H1 (cell line): ENCODE data around the gene ANXA6. TPM values are rescaled to one million over a fixed set of nuclear protein-coding genes. Genes with fewer than 3 reads are reported as not detected.

Experiments
- CTCF ChIA-PET: fragments of 300-600 bp; sonication (Branson Sonifier 250); formaldehyde crosslinking; loops from one replicate; lab custom pipeline; 2021; ENCODE audit not compliant: partially characterized antibody; lab: Charles Lee
- POLR2A ChIA-PET: fragments of 300-600 bp; sonication (Branson Sonifier 250); formaldehyde crosslinking; loops from one replicate; lab custom pipeline; 2021; ENCODE audit warnings: inconsistent platforms; ENCODE audit not compliant: partially characterized antibody; lab: Charles Lee
- DNase-seq, 2 experiments: peaks; one replicate each; pipeline versions ENCODE4 v3.0.0 to v3.0.0-alpha.2; 2010 to 2022; ENCODE audit warnings: low spot score in 2 of 2, low read depth in 1 of 2, mixed read lengths in 1 of 2
- FAIRE-seq: peaks from 2 replicates; lab custom pipeline; 2011; peaks lifted over from hg19 to GRCh38; lab: Jason Lieb, UNC
- H2AFZ ChIP-seq: 2 replicates; pipeline ENCODE4 v1.8.1; 2012; ENCODE audit warnings: low read length, inconsistent platforms
- H2AK5ac ChIP-seq: 2 replicates; pipeline ENCODE4 v1.6.1; 2013; ENCODE audit warnings: low read depth, low read length
- H2BK120ac ChIP-seq: replicated peaks from 2 replicates; pipeline ENCODE3; 2013; ENCODE audit warnings: low read depth, low read length, inconsistent platforms
- H2BK12ac ChIP-seq: 2 replicates; pipeline ENCODE4 v1.6.1; 2013; ENCODE audit warnings: low read depth, low read length
- H2BK15ac ChIP-seq: 2 replicates; pipeline ENCODE4 v1.6.1; 2013; ENCODE audit warnings: low read length
- H2BK20ac ChIP-seq: 2 replicates; pipeline ENCODE4 v1.6.1; 2013; ENCODE audit warnings: low read length
- H2BK5ac ChIP-seq: 2 replicates; pipeline ENCODE4 v1.6.1; 2013; ENCODE audit warnings: low read depth, low read length
- H3K14ac ChIP-seq: 2 replicates; pipeline ENCODE4 v1.6.1; 2013; ENCODE audit warnings: inconsistent platforms; ENCODE audit not compliant: insufficient read length
- H3K18ac ChIP-seq: 2 replicates; pipeline ENCODE4 v1.6.1; 2013; ENCODE audit warnings: low read length; ENCODE audit errors: extremely low read depth
- H3K23ac ChIP-seq: 2 replicates; pipeline ENCODE4 v1.6.1; 2013; ENCODE audit warnings: inconsistent platforms; ENCODE audit not compliant: insufficient read length
- H3K23me2 ChIP-seq: 2 replicates; pipeline ENCODE4 v1.6.1; 2013; ENCODE audit warnings: low read depth, low read length
- H3K27ac ChIP-seq: 2 replicates; pipeline ENCODE4 v1.6.1; 2011; ENCODE audit warnings: low read depth, low read length, inconsistent platforms
- H3K27me3 ChIP-seq, 4 experiments: replicated peaks in 1 of 4; 1 replicate in 1 of 4; 2 replicates in 3 of 4; pipeline versions ENCODE4 v1.6.1 to v1.8.1; 2011 to 2013; ENCODE audit warnings: low read length in 3 of 4, mild to moderate bottlenecking in 3 of 4, inconsistent platforms in 2 of 4, mixed read lengths in 2 of 4, moderate library complexity in 1 of 4; ENCODE audit not compliant: control insufficient read depth in 3 of 4, insufficient read depth in 3 of 4; ENCODE audit errors: extremely low read depth in 1 of 4
- H3K36me3 ChIP-seq, 4 experiments: 2 replicates each; pipeline versions ENCODE4 v1.6.1 to v1.8.1; 2011 to 2013; ENCODE audit warnings: mild to moderate bottlenecking in 4 of 4, low read length in 3 of 4, moderate library complexity in 2 of 4, control low read depth in 1 of 4, inconsistent platforms in 1 of 4; ENCODE audit not compliant: insufficient read depth in 4 of 4, control insufficient read depth in 2 of 4
- H3K4ac ChIP-seq: replicated peaks from 2 replicates; pipeline ENCODE3; 2013; ENCODE audit warnings: low read length, low read depth, mixed read lengths, inconsistent platforms; ENCODE audit not compliant: insufficient read length
- H3K4me1 ChIP-seq, 4 experiments: replicated peaks in 1 of 4; 1 replicate in 1 of 4; 2 replicates in 3 of 4; pipeline versions ENCODE4 v1.6.1 to v1.8.1; 2011 to 2013; ENCODE audit warnings: low read length in 3 of 4, inconsistent platforms in 2 of 4, mixed read lengths in 1 of 4; ENCODE audit not compliant: insufficient read depth in 4 of 4, control insufficient read depth in 3 of 4
- H3K4me2 ChIP-seq, 2 experiments: 2 replicates each; pipeline versions ENCODE4 v1.6.1 to v1.8.1; 2011 to 2013; ENCODE audit warnings: low read depth in 2 of 2, low read length in 2 of 2, control low read depth in 1 of 2, inconsistent platforms in 1 of 2, mild to moderate bottlenecking in 1 of 2; ENCODE audit not compliant: insufficient read depth in 1 of 2
- H3K4me3 ChIP-seq, 4 experiments: fragments of 200-600, 300-600 bp in 1 of 4; sonication (generic), shearing (Covaris generic), sonication (Bioruptor Twin) in 1 of 4; 2 replicates each; pipeline versions ENCODE4 v1.5.1 to v1.8.1; 2011 to 2016; ENCODE audit warnings: low read length in 4 of 4, low read depth in 3 of 4, control low read depth in 2 of 4, inconsistent platforms in 2 of 4, mild to moderate bottlenecking in 2 of 4, mixed read lengths in 1 of 4, moderate library complexity in 1 of 4; ENCODE audit not compliant: insufficient read depth in 2 of 4; ENCODE audit errors: extremely low read depth in 1 of 4
- H3K56ac ChIP-seq: replicated peaks from 2 replicates; pipeline ENCODE3; 2013; ENCODE audit warnings: low read depth, mild to moderate bottlenecking, mixed read lengths, low read length, inconsistent platforms; ENCODE audit not compliant: insufficient read length
- H3K79me1 ChIP-seq: 2 replicates; pipeline ENCODE4 v1.6.1; 2013; ENCODE audit warnings: low read depth, low read length, control low read depth
- H3K79me2 ChIP-seq, 2 experiments: 2 replicates each; pipeline versions ENCODE4 v1.6.1 to v1.8.1; 2012 to 2013; ENCODE audit warnings: low read length in 2 of 2, mild to moderate bottlenecking in 2 of 2, inconsistent platforms in 1 of 2; ENCODE audit not compliant: insufficient read depth in 2 of 2, control insufficient read depth in 1 of 2
- H3K9ac ChIP-seq, 4 experiments: replicated peaks in 1 of 4; 1 replicate in 1 of 4; 2 replicates in 3 of 4; pipeline versions ENCODE4 v1.6.1 to v1.8.1; 2011 to 2013; ENCODE audit warnings: low read depth in 3 of 4, low read length in 3 of 4, control low read depth in 2 of 4, mild to moderate bottlenecking in 2 of 4, moderate library complexity in 2 of 4, inconsistent platforms in 1 of 4; ENCODE audit errors: extremely low read depth in 1 of 4
- H3K9me3 ChIP-seq, 2 experiments: 2 replicates each; pipeline versions ENCODE4 v1.6.1 to v1.8.1; 2012 to 2013; ENCODE audit warnings: mild to moderate bottlenecking in 2 of 2, moderate library complexity in 2 of 2, control low read depth in 1 of 2, inconsistent platforms in 1 of 2, low read depth in 1 of 2, low read length in 1 of 2, mixed read lengths in 1 of 2; ENCODE audit not compliant: insufficient read depth in 2 of 2
- H4K20me1 ChIP-seq, 2 experiments: replicated peaks in 1 of 2; 2 replicates each; pipeline versions ENCODE3 to v1.8.1; 2011 to 2013; ENCODE audit warnings: inconsistent platforms in 2 of 2, low read length in 2 of 2, mild to moderate bottlenecking in 1 of 2; ENCODE audit not compliant: insufficient read depth in 2 of 2, control insufficient read depth in 1 of 2
- H4K5ac ChIP-seq: 2 replicates; pipeline ENCODE4 v1.6.1; 2013; ENCODE audit warnings: low read length, low read depth, mixed read lengths, inconsistent platforms; ENCODE audit not compliant: insufficient read length
- H4K8ac ChIP-seq: 2 replicates; pipeline ENCODE4 v1.8.0; 2013; ENCODE audit warnings: mild to moderate bottlenecking, moderate library complexity, low read length, inconsistent platforms; ENCODE audit not compliant: insufficient read depth; ENCODE audit errors: extremely low read depth
- H4K91ac ChIP-seq: replicated peaks from 2 replicates; pipeline ENCODE3; 2013; ENCODE audit warnings: low read length, mixed read lengths, inconsistent platforms; ENCODE audit not compliant: insufficient read length
- BACH1 ChIP-seq: IDR thresholded peaks from 2 replicates; pipeline ENCODE4 v1.6.1; 2012; ENCODE audit warnings: low read length, improper control_type of control experiment
- BCL11A ChIP-seq, 2 experiments: IDR thresholded peaks; one replicate each; pipeline ENCODE4 v1.6.1; 2011; ENCODE audit warnings: low read depth in 2 of 2, low read length in 2 of 2, mild to moderate bottlenecking in 2 of 2
- CTBP2 ChIP-seq: IDR thresholded peaks from 2 replicates; pipeline ENCODE4 v1.7.0; 2011; ENCODE audit warnings: borderline replicate concordance, mild to moderate bottlenecking, moderate library complexity, mixed read lengths, low read length; ENCODE audit not compliant: insufficient read depth, insufficient read length
- GTF2F1 ChIP-seq: IDR thresholded peaks from 2 replicates; pipeline ENCODE4 v1.6.1; 2012; ENCODE audit warnings: low read depth, low read length, improper control_type of control experiment, borderline replicate concordance
- KDM5A ChIP-seq: fragments of 200-600 bp; IDR thresholded peaks from 2 replicates; pipeline ENCODE4 v1.7.1; 2012; ENCODE audit warnings: mild to moderate bottlenecking, low read length, inconsistent platforms, mixed read lengths
- PHF8 ChIP-seq: fragments of 200-600 bp; sonication (generic); conservative IDR thresholded peaks from 2 replicates; pipeline ENCODE4 v1.7.1; 2012; ENCODE audit warnings: low read depth, mild to moderate bottlenecking, inconsistent platforms, low read length, moderate library complexity
- POLR2A ChIP-seq, 2 experiments: IDR thresholded peaks; 1 replicate in 1 of 2; 2 replicates in 1 of 2; pipeline ENCODE4 v1.6.1; 2011; ENCODE audit warnings: low read depth in 2 of 2, low read length in 2 of 2, mild to moderate bottlenecking in 2 of 2; ENCODE audit errors: control extremely low read depth in 1 of 2
- RXRA ChIP-seq: IDR thresholded peaks from 2 replicates; pipeline ENCODE4 v1.6.1; 2011; ENCODE audit warnings: low read depth, mild to moderate bottlenecking, low read length, moderate library complexity; ENCODE audit not compliant: insufficient read depth
- SIN3A ChIP-seq, 2 experiments: IDR thresholded peaks in 1 of 2; conservative IDR thresholded peaks in 1 of 2; 2 replicates each; pipeline ENCODE4 v1.6.1; 2011 to 2012; ENCODE audit warnings: low read length in 2 of 2, improper control_type of control experiment in 1 of 2, low read depth in 1 of 2, mild to moderate bottlenecking in 1 of 2
- SIX5 ChIP-seq: IDR thresholded peaks from 2 replicates; pipeline ENCODE4 v1.6.1; 2011; ENCODE audit warnings: mild to moderate bottlenecking, low read depth, low read length
- SP2 ChIP-seq: IDR thresholded peaks from 2 replicates; pipeline ENCODE4 v1.6.1; 2012; ENCODE audit warnings: mild to moderate bottlenecking, low read length, inconsistent platforms
- TAF1 ChIP-seq: IDR thresholded peaks from 2 replicates; pipeline ENCODE4 v1.6.1; 2011; ENCODE audit warnings: mild to moderate bottlenecking, low read depth, low read length
- TBP ChIP-seq: IDR thresholded peaks from 2 replicates; pipeline ENCODE4 v1.6.1; 2011; ENCODE audit warnings: low read depth, low read length, improper control_type of control experiment
- ZNF274 ChIP-seq: IDR thresholded peaks from 2 replicates; pipeline ENCODE4 v1.7.0; 2012; ENCODE audit warnings: low read length, borderline replicate concordance; ENCODE audit errors: extremely low read depth
- WGBS, 2 experiments: shearing (Covaris generic) in 1 of 2; methylation state at CpG; one replicate each; pipeline versions ENCODE4 v1.1.6 to v1.1.7; 2013 to 2015; ENCODE audit warnings: low lambda C conversion rate in 2 of 2, mixed read lengths in 2 of 2, inconsistent platforms in 1 of 2, low coverage in 1 of 2, missing lambda C conversion rate in 1 of 2; ENCODE audit not compliant: insufficient replicate concordance in 2 of 2, insufficient coverage in 1 of 2, insufficient read length in 1 of 2; ENCODE audit errors: extremely low coverage in 1 of 2, missing lambda C conversion rate in 1 of 2; 5-methylcytosine and 5-hydroxymethylcytosine counted together
- polyA plus RNA-seq, 7 experiments: library from polyadenylated mRNA; depleted of rRNA in 3 of 7; stranded (reverse) in 5 of 7; unstranded in 2 of 7; fragments of >200 nt in 5 of 7; fragments of 200-250 nt in 2 of 7; gene quantifications; 1 replicate in 5 of 7; 2 replicates in 1 of 7; 4 replicates in 1 of 7; pipeline versions ENCODE4 v1.2.1 to v1.2.3, GENCODE V29; 2011 to 2013; ENCODE audit warnings: missing spikeins in 2 of 7, mixed read lengths in 2 of 7
- total RNA-seq: library from RNA; stranded (reverse); fragmentation: NEBNext Ultra II Directional; extraction: Animal tissue kit (Norgen Biotek cat#: 25700); gene quantifications from 2 replicates; pipeline ENCODE4 v1.2.1, GENCODE V29; 2021

The ANXA6 gene
- total and polyA plus RNA-seq, 2 of the 8 experiments (the other 6 are each of a cell fraction or from before 2014, with no cell fraction given), result 61.3 to 78.6 TPM

DNA sequence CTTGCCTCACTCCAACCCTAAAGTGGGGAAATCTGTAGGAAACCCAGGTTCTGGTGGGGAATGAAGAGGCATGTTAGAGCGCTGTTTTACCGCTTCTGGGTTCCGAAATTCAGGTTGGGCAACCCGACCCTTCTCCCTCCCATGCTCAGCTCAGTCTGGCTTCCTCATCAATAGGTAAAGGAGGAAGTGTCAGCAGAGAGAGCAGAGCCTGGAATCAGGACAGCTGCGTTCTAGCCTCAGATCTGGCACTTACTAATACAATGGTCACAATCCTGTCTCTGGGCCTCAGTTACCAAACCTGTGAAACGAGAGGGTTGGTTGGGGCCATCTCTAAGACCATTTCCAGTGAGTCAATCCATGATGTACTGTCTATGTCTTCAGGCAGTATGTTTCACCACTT, 60.5 kb downstream of the ANXA6 start:
- H3K79me1 ChIP-seq, result no peaks in the 10 kb centered on the region
- CTCF ChIA-PET, result interaction anchor here (1.0 to 8.0 kb wide), 8 partner anchors 11 to 142 kb away, joined by 3 to 96 read pairs (median 10); no protein-coding TSS in a partner anchor
- H3K14ac ChIP-seq, result no peak overlapping the region
- H2BK20ac ChIP-seq, result no peak overlapping the region
- H3K4ac ChIP-seq, result no peak overlapping the region
- H2BK5ac ChIP-seq, result no peak overlapping the region
- no peaks in the 10 kb centered on the region for H3K23me2 ChIP-seq
- H3K36me3 ChIP-seq, result no peaks in the 10 kb centered on the region
- H4K8ac ChIP-seq, result no peak overlapping the region
- H2BK15ac ChIP-seq, result no peak overlapping the region
- DNase-seq (no peak), FAIRE-seq (no peak)
- H2BK120ac ChIP-seq, result no peak overlapping the region
- H3K4me1 ChIP-seq, result peaks cover 1 to 20% (median 11%) of the 10 kb centered on the region in 4 experiments; a peak in 4 of 7 replicates
- H4K5ac ChIP-seq, result no peak overlapping the region
- no peak overlapping the region for H4K91ac ChIP-seq
- no peak overlapping the region for H3K18ac ChIP-seq
- H2AK5ac ChIP-seq, result no peak overlapping the region
- no peak overlapping the region for H3K4me2 ChIP-seq
- no peaks in the 10 kb centered on the region for H3K9me3 ChIP-seq
- POLR2A ChIA-PET, result interaction anchor here (1.2 to 2.5 kb wide), 4 partner anchors 10 to 17 kb away, joined by 3 to 6 read pairs (median 4); partner anchors contain the start of gene TNIP1
- H3K27ac ChIP-seq, result no peak overlapping the region
- H3K79me2 ChIP-seq, result no peaks in the 10 kb centered on the region
- H2AFZ ChIP-seq, result no peak overlapping the region
- H3K9ac ChIP-seq, result no peak overlapping the region
- 89% methylated on average over 6 of the region's 6 CpGs; no CpG with 5 or more reads in 1 of the 2 experiments for WGBS, 2 experiments
- TF ChIP-seq PHF8 (no peak), TAF1 (no peak), CTBP2 (no peak), TBP (no peak), RXRA (no peak), POLR2A (IDR thresholded peaks at IDR 0.05; ENCODE audit: control extremely low read depth in 1 of 2, low read depth in 2 of 2, low read length in 2 of 2) (no peak), SP2 (no peak), BACH1 (no peak), SIN3A (conservative IDR thresholded peaks at IDR 0.05 in 1 of 2, IDR thresholded peaks at IDR 0.05 in 1 of 2; ENCODE audit: low read depth in 1 of 2, low read length in 2 of 2) (no peak), SIX5 (no peak), ZNF274 (no peak), KDM5A (no peak), BCL11A (IDR thresholded peaks at IDR 0.05; ENCODE audit: low read depth in 2 of 2, low read length in 2 of 2) (no peak), GTF2F1 (no peak)
- no peak overlapping the region for H3K56ac ChIP-seq
- no peak overlapping the region for H2BK12ac ChIP-seq
- no peaks in the 10 kb centered on the region for H4K20me1 ChIP-seq
- H3K23ac ChIP-seq, result no peak overlapping the region
- H3K27me3 ChIP-seq, result no peaks in the 10 kb centered on the region
- no peak overlapping the region for H3K4me3 ChIP-seq
